CD8-positive, alpha-beta memory T cell (primary cell): Measurements from ENCODE around the gene CD70. TPM values are rescaled to one million over a fixed set of nuclear protein-coding genes. Genes with fewer than 3 reads are reported as not detected.
"Not testable (repeated sequence)": the region's sequence is repeated elsewhere in the genome, so short reads cannot be mapped to it uniquely, and the experiment has no call there.

Experiments used
- CTCF ChIA-PET: fragments of 350-600 bp; sonication (Branson Sonifier 250); formaldehyde crosslinking; loops from one replicate; lab custom pipeline; 2021; ENCODE audit warnings: antibody characterized with exemption; lab: Charles Lee
- POLR2A ChIA-PET: fragments of 350-600 bp; sonication (Branson Sonifier 250); formaldehyde crosslinking; loops from one replicate; lab custom pipeline; 2021; ENCODE audit warnings: antibody characterized with exemption; lab: Charles Lee
- DNase-seq, 5 donors: peaks; one replicate each; pipeline versions ENCODE4 v3.0.0 to v3.0.0-alpha.2; 2020 to 2022; ENCODE audit warnings: mixed read lengths in 1 of 5
- H3K27ac ChIP-seq: one replicate; pipeline ENCODE4 v1.7.0; 2013; ENCODE audit warnings: low read depth, mild to moderate bottlenecking, low read length, moderate library complexity
- H3K27me3 ChIP-seq: 2 replicates; pipeline ENCODE4 v1.7.0; 2013; ENCODE audit warnings: low read length, mild to moderate bottlenecking; ENCODE audit not compliant: insufficient read depth, poor library complexity, severe bottlenecking
- H3K36me3 ChIP-seq: 2 replicates; pipeline ENCODE4 v1.7.0; 2013; ENCODE audit warnings: mild to moderate bottlenecking, low read length, moderate library complexity; ENCODE audit not compliant: insufficient read depth
- H3K4me1 ChIP-seq: 2 replicates; pipeline ENCODE4 v1.7.0; 2013; ENCODE audit warnings: mild to moderate bottlenecking, low read length, moderate library complexity; ENCODE audit not compliant: insufficient read depth
- H3K4me3 ChIP-seq: 2 replicates; pipeline ENCODE4 v1.7.0; 2013; ENCODE audit warnings: mild to moderate bottlenecking, low read length
- H3K9me3 ChIP-seq: 2 replicates; pipeline ENCODE4 v1.7.0; 2013; ENCODE audit warnings: mild to moderate bottlenecking, low read length
- H3K27ac Mint-ChIP-seq, 8 donors: one replicate each; pipeline ENCODE4 v1.8.0; 2020 to 2021; ENCODE audit warnings: mixed read lengths in 8 of 8, mild to moderate bottlenecking in 6 of 8, inconsistent platforms in 3 of 8, moderate library complexity in 3 of 8
- H3K27me3 Mint-ChIP-seq, 2 donors: one replicate each; pipeline ENCODE4 v1.8.0; 2020 to 2021; ENCODE audit warnings: mixed read lengths in 2 of 2, mild to moderate bottlenecking in 1 of 2, moderate library complexity in 1 of 2
- H3K36me3 Mint-ChIP-seq, 3 donors: one replicate each; pipeline ENCODE4 v1.8.0; 2020 to 2021; ENCODE audit warnings: mixed read lengths in 3 of 3, inconsistent platforms in 1 of 3, mild to moderate bottlenecking in 1 of 3
- H3K4me1 Mint-ChIP-seq, 3 donors: one replicate each; pipeline ENCODE4 v1.8.0; 2020 to 2021; ENCODE audit warnings: mixed read lengths in 3 of 3, inconsistent platforms in 1 of 3, mild to moderate bottlenecking in 1 of 3
- H3K4me3 Mint-ChIP-seq, 7 donors: one replicate each; pipeline ENCODE4 v1.8.0; 2020 to 2021; ENCODE audit warnings: mixed read lengths in 7 of 7, mild to moderate bottlenecking in 6 of 7, moderate library complexity in 4 of 7, inconsistent platforms in 2 of 7
- H3K9me3 Mint-ChIP-seq, 5 donors: one replicate each; pipeline ENCODE4 v1.8.0; 2020 to 2022; ENCODE audit warnings: mixed read lengths in 5 of 5, mild to moderate bottlenecking in 3 of 5, moderate library complexity in 2 of 5, inconsistent platforms in 1 of 5
- polyA plus RNA-seq: library from polyadenylated mRNA; unstranded; fragments of 300-500 nt; fragmentation: Illumina TruSeq; gene quantifications from one replicate; pipeline ENCODE4 v1.2.3, GENCODE V29; 2021
- total RNA-seq, 2 experiments: library from RNA; stranded (reverse); gene quantifications; one replicate each; pipeline ENCODE4 v1.2.3, GENCODE V29; 2021

Gene CD70
- total and polyA plus RNA-seq, 3 experiments from 2014 or later = 4.0 to 70.0 (median 63.1) TPM

- peaks cover 0 to 9% (median 1%) of the 10 kb centered on the region in 3 donors for H3K36me3 Mint-ChIP-seq
- H3K4me1 ChIP-seq = peaks cover 7% of the 10 kb centered on the region
- H3K9me3 ChIP-seq = no peaks in the 10 kb centered on the region
- peaks cover 0 to 6% (median 0%) of the 10 kb centered on the region in 5 donors for H3K9me3 Mint-ChIP-seq
- H3K27me3 ChIP-seq = peaks cover 9% of the 10 kb centered on the region
- CTCF ChIA-PET = no interaction called here
- no peaks in the 10 kb centered on the region for H3K36me3 ChIP-seq
- H3K27ac Mint-ChIP-seq = no peak overlapping the region
- no peak overlapping the region for H3K4me3 Mint-ChIP-seq
- DNase-seq = no peak
- peaks cover 0 to 3% (median 0%) of the 10 kb centered on the region in 3 donors for H3K4me1 Mint-ChIP-seq
- POLR2A ChIA-PET = no interaction called here
- H3K4me3 ChIP-seq = no peak overlapping the region
- no peak overlapping the region for H3K27ac ChIP-seq
- peaks cover 12 to 24% of the 10 kb centered on the region in 2 donors for H3K27me3 Mint-ChIP-seq
These were observed 17.6 kb downstream of the CD70 start for GRCh38 chr19:6573350-6573749.

DNA sequence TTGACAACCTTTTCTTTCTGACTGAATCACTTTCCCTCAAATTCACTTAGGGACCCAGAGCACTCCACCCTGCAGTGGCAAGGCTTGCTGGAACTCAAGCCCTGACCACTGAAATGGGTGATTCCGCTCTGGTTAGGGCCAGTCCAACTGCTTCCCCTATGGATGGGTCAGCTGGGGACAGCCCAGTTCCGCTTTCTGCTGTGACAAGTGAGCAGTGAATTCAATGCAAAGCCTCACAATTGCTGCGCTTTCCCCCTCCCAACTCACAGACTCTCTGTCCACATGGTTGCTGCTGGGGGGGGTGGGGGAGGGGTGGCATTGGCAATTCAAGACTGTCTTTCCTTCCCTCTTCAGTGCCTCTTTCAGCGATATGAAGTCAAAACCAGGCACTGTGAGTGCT is 18.7 kb downstream of the CD70 start:
- DNase-seq = no peak
- Mint-ChIP-seq H3K36me3 (peaks cover 0 to 9% (median 1%) of the 10 kb centered on the region in 3 donors), H3K4me1 (no peaks in the 10 kb centered on the region), H3K27me3 (peaks cover 12 to 28% of the 10 kb centered on the region in 2 donors), H3K9me3 (peaks cover 0 to 6% (median 0%) of the 10 kb centered on the region in 5 donors), H3K4me3 (no peak overlapping the region), H3K27ac (no peak overlapping the region)
- peak overlapping the region; percentile 31 for H3K27ac ChIP-seq
- peaks cover 9% of the 10 kb centered on the region for H3K27me3 ChIP-seq
- H3K4me1 ChIP-seq = peaks cover 3% of the 10 kb centered on the region
- H3K4me3 ChIP-seq = no peak overlapping the region
- CTCF ChIA-PET = no interaction called here
- POLR2A ChIA-PET = no interaction called here
- H3K9me3 ChIP-seq = no peaks in the 10 kb centered on the region
- H3K36me3 ChIP-seq = no peaks in the 10 kb centered on the region

DNA sequence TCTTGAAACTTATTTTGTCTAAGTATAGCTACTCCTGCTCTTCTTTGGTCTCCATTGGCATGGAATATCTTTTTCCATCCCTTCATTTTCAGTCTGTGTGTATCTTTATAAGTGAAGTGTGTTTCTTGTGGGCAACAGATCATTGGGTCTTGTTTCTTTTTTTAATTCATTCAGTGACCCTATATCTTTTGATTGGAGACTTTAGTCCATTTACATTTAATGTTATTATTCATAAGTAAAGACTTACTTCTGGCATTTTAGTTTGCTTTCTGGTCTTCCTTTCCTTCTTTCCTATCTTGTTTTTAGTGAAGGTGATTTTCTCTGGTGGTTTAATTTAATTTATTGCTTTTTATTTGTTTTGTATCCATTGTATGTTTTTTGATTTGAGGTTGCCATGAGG is 19.8 kb downstream of the CD70 start:
- ChIA-PET POLR2A (no interaction called here), CTCF (interaction anchor here (1.2 kb wide), 1 partner anchor 19 kb away, joined by 4 read pairs; no protein-coding TSS in a partner anchor)
- no peak overlapping the region for H3K4me3 ChIP-seq
- H3K27me3 ChIP-seq = peaks cover 9% of the 10 kb centered on the region
- no peak overlapping the region for H3K4me3 Mint-ChIP-seq
- peaks cover 0 to 6% (median 0%) of the 10 kb centered on the region in 5 donors for H3K9me3 Mint-ChIP-seq
- peaks cover 0 to 9% (median 1%) of the 10 kb centered on the region in 3 donors for H3K36me3 Mint-ChIP-seq
- H3K4me1 Mint-ChIP-seq = no peaks in the 10 kb centered on the region
- H3K9me3 ChIP-seq = no peaks in the 10 kb centered on the region
- no peak overlapping the region for H3K27ac Mint-ChIP-seq
- no peak for DNase-seq
- H3K36me3 ChIP-seq = no peaks in the 10 kb centered on the region
- no peak overlapping the region for H3K27ac ChIP-seq
- no peaks in the 10 kb centered on the region for H3K4me1 ChIP-seq
- H3K27me3 Mint-ChIP-seq = peaks cover 12 to 32% of the 10 kb centered on the region in 2 donors

GRCh38 chr19:6570764-6571163 is 20.2 kb downstream of the CD70 start:
- CTCF ChIA-PET = interaction anchor here (1.2 kb wide), 1 partner anchor 19 kb away, joined by 4 read pairs; no protein-coding TSS in a partner anchor

DNA sequence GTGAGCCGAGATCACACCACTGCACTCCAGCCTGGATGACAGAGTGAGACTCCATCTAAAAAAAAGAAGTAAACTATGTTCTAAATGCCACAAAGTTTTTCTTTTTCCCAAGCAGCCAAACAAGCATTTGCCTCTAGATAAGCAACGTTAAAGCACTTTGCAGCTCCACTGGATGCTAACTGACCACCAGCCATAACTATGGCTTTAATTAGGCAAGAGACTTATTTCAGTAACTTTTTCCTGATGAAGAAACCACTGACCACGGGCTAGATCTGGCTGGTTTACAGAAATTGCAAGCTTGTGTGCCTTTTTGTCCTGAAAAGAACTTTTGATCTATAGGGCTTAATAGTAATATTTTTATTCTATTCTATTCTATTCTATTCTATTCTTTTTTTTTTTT is 22.1 kb downstream of the CD70 start:
- POLR2A ChIA-PET = no interaction called here
- CTCF ChIA-PET = interaction anchor here (2.3 kb wide), 1 partner anchor 17 kb away, joined by 4 read pairs; no protein-coding TSS in a partner anchor
- H3K9me3 Mint-ChIP-seq = peaks cover 0 to 11% (median 8%) of the 10 kb centered on the region in 5 donors
- peaks cover 0 to 16% (median 1%) of the 10 kb centered on the region in 3 donors for H3K36me3 Mint-ChIP-seq
- no peak for DNase-seq
- H3K27ac ChIP-seq = no peak overlapping the region
- H3K4me3 Mint-ChIP-seq = no peak overlapping the region
- H3K9me3 ChIP-seq = no peaks in the 10 kb centered on the region
- H3K4me1 Mint-ChIP-seq = no peaks in the 10 kb centered on the region
- H3K4me3 ChIP-seq = no peak overlapping the region
- H3K27me3 Mint-ChIP-seq = peaks cover 14 to 41% of the 10 kb centered on the region in 2 donors
- H3K36me3 ChIP-seq = no peaks in the 10 kb centered on the region
- peaks cover 9% of the 10 kb centered on the region for H3K27me3 ChIP-seq
- no peaks in the 10 kb centered on the region for H3K4me1 ChIP-seq
- H3K27ac Mint-ChIP-seq = no peak overlapping the region

More at GRCh38 chr19:6570764-6571163, 20.2 kb downstream of the CD70 start:
- DNase-seq = no peak
- H3K4me3 Mint-ChIP-seq = no peak overlapping the region
- H3K36me3 Mint-ChIP-seq = peaks cover 0 to 9% (median 1%) of the 10 kb centered on the region in 3 donors
- H3K9me3 Mint-ChIP-seq = peaks cover 0 to 6% (median 0%) of the 10 kb centered on the region in 5 donors
- H3K27ac Mint-ChIP-seq = no peak overlapping the region
- no peaks in the 10 kb centered on the region for H3K36me3 ChIP-seq
- no peak overlapping the region for H3K27ac ChIP-seq
- H3K27me3 ChIP-seq = peaks cover 9% of the 10 kb centered on the region
- no peaks in the 10 kb centered on the region for H3K9me3 ChIP-seq
- no peak overlapping the region for H3K4me3 ChIP-seq
- POLR2A ChIA-PET = no interaction called here
- no peaks in the 10 kb centered on the region for H3K4me1 ChIP-seq
- peaks cover 13 to 32% of the 10 kb centered on the region in 2 donors for H3K27me3 Mint-ChIP-seq
- no peaks in the 10 kb centered on the region for H3K4me1 Mint-ChIP-seq

DNA sequence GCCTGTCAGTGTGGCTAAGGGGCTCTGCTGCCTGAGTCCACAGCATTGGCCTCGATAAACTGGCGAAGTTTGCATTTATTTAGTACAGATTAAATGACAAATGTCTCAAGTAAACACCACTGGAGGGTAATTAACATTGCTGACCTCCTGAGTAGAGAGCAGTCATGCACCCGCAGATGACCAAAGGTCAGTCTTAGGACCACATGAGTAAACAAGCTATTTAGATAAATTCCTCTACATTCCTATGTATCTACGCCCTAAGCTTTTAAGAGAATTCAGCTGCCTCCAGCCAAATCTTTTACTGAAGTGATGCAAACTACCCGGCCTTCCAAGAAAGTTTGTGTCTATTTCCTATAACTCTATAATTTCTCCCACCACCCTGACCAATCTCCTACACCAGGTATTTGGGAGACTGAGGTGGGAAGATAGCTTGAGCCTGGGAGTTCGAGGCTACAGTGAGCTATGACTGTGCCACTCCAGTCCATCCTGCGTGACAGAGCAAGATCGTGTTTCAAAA is 22.9 kb downstream of the CD70 start:
- peak overlapping the region in 1 of 8 donors; percentile 22 for H3K27ac Mint-ChIP-seq
- H3K27me3 ChIP-seq = peaks cover 9% of the 10 kb centered on the region
- H3K4me1 Mint-ChIP-seq = no peaks in the 10 kb centered on the region
- no peak for DNase-seq
- H3K4me3 ChIP-seq = no peak overlapping the region
- no peaks in the 10 kb centered on the region for H3K36me3 ChIP-seq
- H3K27ac ChIP-seq = no peak overlapping the region
- no peaks in the 10 kb centered on the region for H3K9me3 ChIP-seq
- no peaks in the 10 kb centered on the region for H3K4me1 ChIP-seq
- ChIA-PET CTCF (interaction anchor here (2.3 kb wide), 1 partner anchor 16 kb away, joined by 4 read pairs; no protein-coding TSS in a partner anchor), POLR2A (no interaction called here)
- no peak overlapping the region for H3K4me3 Mint-ChIP-seq
- peaks cover 0 to 16% (median 1%) of the 10 kb centered on the region in 3 donors for H3K36me3 Mint-ChIP-seq
- peaks cover 0 to 11% (median 8%) of the 10 kb centered on the region in 5 donors for H3K9me3 Mint-ChIP-seq
- H3K27me3 Mint-ChIP-seq = peaks cover 14 to 42% of the 10 kb centered on the region in 2 donors

DNA sequence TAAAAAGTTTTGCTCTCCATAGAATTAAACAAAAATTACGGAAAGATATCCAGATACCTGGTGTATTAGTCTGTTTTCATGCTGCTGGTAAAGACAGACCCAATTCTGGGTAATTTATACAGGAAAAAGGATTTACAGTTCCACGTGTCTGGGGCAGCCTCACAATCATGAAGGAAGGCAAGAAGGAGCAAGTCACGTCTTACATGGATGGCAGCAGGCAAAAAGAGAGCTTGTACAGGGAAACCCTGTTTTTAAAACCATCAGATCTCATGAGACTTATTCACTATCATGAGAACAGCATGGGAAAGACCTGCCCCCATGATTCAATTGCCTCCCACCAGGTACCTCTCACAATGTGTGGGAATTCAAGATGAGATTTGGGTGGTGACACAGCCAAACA is 24.2 kb downstream of the CD70 start:
- H3K4me3 ChIP-seq, H3K4me1 Mint-ChIP-seq, DNase-seq, CTCF ChIA-PET, H3K27ac ChIP-seq, H3K27me3 ChIP-seq, POLR2A ChIA-PET, H3K4me3 Mint-ChIP-seq, H3K36me3 ChIP-seq, H3K27ac Mint-ChIP-seq, H3K4me1 ChIP-seq, H3K9me3 ChIP-seq: not testable (repeated sequence)
- Mint-ChIP-seq H3K9me3 (peaks cover 0 to 11% (median 8%) of the 10 kb centered on the region in 5 donors), H3K36me3 (peaks cover 0 to 11% (median 1%) of the 10 kb centered on the region in 3 donors), H3K27me3 (peaks cover 9 to 42% of the 10 kb centered on the region in 2 donors)

GRCh38 chr19:6564393-6564792 is 26.6 kb downstream of the CD70 start:
- CTCF ChIA-PET = no interaction called here
- Histone ChIP-seq H3K27ac (no peak overlapping the region), H3K36me3 (no peaks in the 10 kb centered on the region), H3K9me3 (no peaks in the 10 kb centered on the region), H3K27me3 (no peaks in the 10 kb centered on the region), H3K4me1 (no peaks in the 10 kb centered on the region), H3K4me3 (no peak overlapping the region)
- DNase-seq = no peak
- Mint-ChIP-seq H3K36me3 (peaks cover 0 to 7% (median 0%) of the 10 kb centered on the region in 3 donors), H3K4me1 (no peaks in the 10 kb centered on the region), H3K9me3 (peaks cover 0 to 8% (median 5%) of the 10 kb centered on the region in 5 donors), H3K27me3 (peaks cover 5 to 29% of the 10 kb centered on the region in 2 donors), H3K27ac (no peak overlapping the region), H3K4me3 (no peak overlapping the region)
- POLR2A ChIA-PET = interaction anchor here (0.5 kb wide), 1 partner anchor 66 kb away, joined by 3 read pairs; no protein-coding TSS in a partner anchor
